LNCaP clone FGC (cell line): ENCODE results near the gene IL5.
"Not testable (repeated sequence)": the region's sequence is repeated elsewhere in the genome, so short reads cannot be mapped to it uniquely, and the experiment has no call there.

Experiments
- DNase-seq: peaks from one replicate; pipeline ENCODE4 v3.0.0-alpha.2; 2011; ENCODE audit warnings: low read depth
- H3K4me3 ChIP-seq: 2 replicates; pipeline ENCODE4 v1.5.1; 2011; ENCODE audit warnings: mild to moderate bottlenecking, low read depth, low read length, control low read depth
- CTCF ChIP-seq: IDR thresholded peaks from 2 replicates; pipeline ENCODE4 v1.5.1; 2012; ENCODE audit warnings: mild to moderate bottlenecking; ENCODE audit not compliant: control insufficient read depth, insufficient read depth; ENCODE audit errors: extremely low read depth

Gene IL5

GRCh38 chr5:132543472-132544201, at the start of gene IL5:
Gene IL5 (minus strand): TSS chr5:132543522. CDS start chr5:132543478, 44 bp downstream.
- H3K4me3 ChIP-seq, result no peak within 1 kb of the TSS
- no peak for TF ChIP-seq CTCF
- no peak for DNase-seq

GRCh38 chr5:132592521-132592920, 49.2 kb upstream of the IL5 start:
- H3K4me3 ChIP-seq, result no peak overlapping the region
- DNase-seq, result no peak
- TF ChIP-seq CTCF, result no peak

- DNase-seq, result no peak
- 0 out of 2 replicates have a peak, but pooled peaks have one; percentile 3 for TF ChIP-seq CTCF
Measured at GRCh38 chr5:132591145-132591544, 47.8 kb upstream of the IL5 start.

GRCh38 chr5:132589467-132589866, 46.1 kb upstream of the IL5 start:
- no peak for DNase-seq
- H3K4me3 ChIP-seq, result no peak overlapping the region
- no peak for TF ChIP-seq CTCF

More at GRCh38 chr5:132591145-132591544, 47.8 kb upstream of the IL5 start:
- no peak overlapping the region for H3K4me3 ChIP-seq

- TF ChIP-seq CTCF, result no peak
- DNase-seq, result peak; percentile 2
- no peak overlapping the region for H3K4me3 ChIP-seq
Measured at GRCh38 chr5:132586063-132586462, 42.7 kb upstream of the IL5 start.

GRCh38 chr5:132584560-132584959, 41.2 kb upstream of the IL5 start:
- H3K4me3 ChIP-seq, DNase-seq: not testable (repeated sequence)

GRCh38 chr5:132576123-132576522, 32.8 kb upstream of the IL5 start:
- H3K4me3 ChIP-seq, result no peak overlapping the region
- no peak for TF ChIP-seq CTCF
- no peak for DNase-seq
